ENCODE results near the gene SLC15A3.

Gene SLC15A3

DNA sequence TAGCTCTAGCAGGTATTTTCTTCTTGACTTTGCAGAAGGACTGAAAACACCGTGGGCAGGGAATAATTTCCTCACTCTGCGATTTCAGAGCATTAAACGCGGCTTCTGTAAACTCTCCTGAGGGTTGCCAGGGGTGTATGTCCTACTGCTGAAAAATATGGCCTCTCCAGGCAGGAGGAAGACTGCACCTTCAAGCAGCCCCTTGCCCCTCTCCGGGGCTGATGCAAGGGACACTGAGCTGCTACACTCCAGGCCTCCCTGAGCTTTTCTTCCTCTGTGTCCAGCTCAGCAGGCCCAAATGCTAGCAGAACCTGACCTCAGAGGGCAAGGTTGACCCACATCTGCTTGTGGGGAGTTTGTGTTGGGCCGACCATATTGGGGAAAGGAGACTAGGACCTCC, 21.7 kb upstream of the SLC15A3 start:
- Histone ChIP-seq H3K27me3 (ENCODE audit: insufficient read depth, low read depth, severe bottlenecking) (no peaks in the 10 kb centered on the region), H3K27ac (no peak overlapping the region), H3K9me3 (ENCODE audit: severe bottlenecking) (peaks cover 2% of the 10 kb centered on the region), H3K36me3 (no peaks in the 10 kb centered on the region), H3K4me3 (ENCODE audit: low read depth, low read length) (no peak overlapping the region)
- TF ChIP-seq, protein P1, sequence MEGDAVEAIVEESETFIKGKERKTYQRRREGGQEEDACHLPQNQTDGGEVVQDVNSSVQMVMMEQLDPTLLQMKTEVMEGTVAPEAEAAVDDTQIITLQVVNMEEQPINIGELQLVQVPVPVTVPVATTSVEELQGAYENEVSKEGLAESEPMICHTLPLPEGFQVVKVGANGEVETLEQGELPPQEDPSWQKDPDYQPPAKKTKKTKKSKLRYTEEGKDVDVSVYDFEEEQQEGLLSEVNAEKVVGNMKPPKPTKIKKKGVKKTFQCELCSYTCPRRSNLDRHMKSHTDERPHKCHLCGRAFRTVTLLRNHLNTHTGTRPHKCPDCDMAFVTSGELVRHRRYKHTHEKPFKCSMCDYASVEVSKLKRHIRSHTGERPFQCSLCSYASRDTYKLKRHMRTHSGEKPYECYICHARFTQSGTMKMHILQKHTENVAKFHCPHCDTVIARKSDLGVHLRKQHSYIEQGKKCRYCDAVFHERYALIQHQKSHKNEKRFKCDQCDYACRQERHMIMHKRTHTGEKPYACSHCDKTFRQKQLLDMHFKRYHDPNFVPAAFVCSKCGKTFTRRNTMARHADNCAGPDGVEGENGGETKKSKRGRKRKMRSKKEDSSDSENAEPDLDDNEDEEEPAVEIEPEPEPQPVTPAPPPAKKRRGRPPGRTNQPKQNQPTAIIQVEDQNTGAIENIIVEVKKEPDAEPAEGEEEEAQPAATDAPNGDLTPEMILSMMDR (IDR thresholded peaks at IDR 0.05; ENCODE audit: low read depth, low read length): no peak
- DNase-seq: no peak

DNA sequence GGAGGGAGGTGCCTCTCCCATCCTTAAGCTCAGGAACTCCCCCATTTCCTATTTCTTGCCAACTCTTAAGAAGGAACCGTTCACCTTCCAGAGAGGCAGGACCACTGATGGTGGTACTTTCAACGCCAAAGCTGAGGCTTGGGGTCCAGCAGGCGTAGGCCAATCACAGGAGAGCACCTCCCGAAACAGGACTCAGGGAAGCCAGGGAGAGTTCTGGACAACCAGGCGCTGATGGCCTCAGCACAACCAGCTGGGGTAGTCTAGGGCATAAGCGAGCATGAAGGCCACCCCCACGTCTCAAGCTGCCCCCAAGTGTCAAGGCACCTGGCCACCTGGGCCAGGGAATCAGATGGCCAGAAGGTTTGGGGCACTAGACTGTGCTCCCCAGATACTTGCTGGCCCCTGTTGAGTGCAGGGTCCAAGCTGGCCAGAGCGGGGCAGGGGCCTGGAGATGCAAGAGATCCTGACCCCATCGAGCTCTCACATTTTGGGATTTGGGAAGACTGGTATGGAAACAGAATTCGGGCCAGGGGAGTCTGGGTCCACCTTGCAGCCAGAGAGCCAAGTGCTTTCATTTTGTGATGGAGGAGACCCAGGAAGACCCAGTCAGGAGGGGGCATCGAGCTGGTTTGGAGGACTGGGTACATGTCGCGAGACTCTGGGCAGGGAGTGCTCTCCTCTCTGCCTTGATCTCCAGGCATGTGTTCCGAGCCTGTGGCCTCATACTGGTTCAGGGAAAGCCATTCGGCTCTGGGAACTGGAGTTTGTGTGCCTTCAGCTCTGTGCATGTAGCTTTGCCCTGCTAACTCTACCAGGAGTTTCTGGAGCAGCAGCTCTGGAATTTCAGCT, 20.4 kb upstream of the SLC15A3 start:
- no peak overlapping the region for H3K4me3 ChIP-seq (ENCODE audit: low read depth, low read length)
- no peak for DNase-seq

DNA sequence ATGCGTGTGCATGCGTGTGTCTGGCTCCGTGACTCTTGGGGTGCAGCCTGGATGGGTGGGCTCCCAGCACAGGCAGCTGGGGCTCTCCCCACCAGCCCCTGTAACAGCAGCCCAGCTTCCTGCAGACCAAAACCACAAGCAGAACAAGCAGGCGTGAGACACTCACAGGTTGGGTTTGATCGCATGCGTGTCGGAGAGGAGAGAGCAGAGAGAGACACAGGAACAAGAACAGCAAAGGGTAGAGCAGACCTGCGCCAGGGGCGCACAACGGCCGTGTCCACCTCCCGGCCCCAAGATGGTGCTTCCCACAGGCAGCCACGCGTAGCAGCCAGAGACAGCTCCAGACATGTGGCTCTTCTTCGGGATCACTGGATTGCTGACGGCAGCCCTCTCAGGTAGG, 19.5 kb upstream of the SLC15A3 start, which contains the start of gene CD6:
Gene CD6, plus strand, starts transcription at position 161 of the 400 bp plus-strand sequence. Its CDS starts 186 bp downstream, at position 347.
- Histone ChIP-seq H3K36me3 (no peaks in the 10 kb centered on the region), H3K27me3 (ENCODE audit: insufficient read depth, low read depth, severe bottlenecking) (no peaks in the 10 kb centered on the region), H3K4me3 (ENCODE audit: low read depth, low read length) (no peak within 1 kb of the TSS), H3K27ac (no peak within 1 kb of the TSS), H3K9me3 (ENCODE audit: severe bottlenecking) (peaks cover 7% of the 10 kb centered on the region)
- TF ChIP-seq, protein P1 (IDR thresholded peaks at IDR 0.05; ENCODE audit: low read depth, low read length): no peak
- no peak for DNase-seq

More for the DNA sequence above, 20.4 kb upstream of the SLC15A3 start:
- H3K9me3 ChIP-seq (ENCODE audit: severe bottlenecking): peaks cover 7% of the 10 kb centered on the region
- TF ChIP-seq, protein P1 (IDR thresholded peaks at IDR 0.05; ENCODE audit: low read depth, low read length): no peak
- H3K36me3 ChIP-seq: no peaks in the 10 kb centered on the region
- H3K27ac ChIP-seq: no peak overlapping the region
- no peaks in the 10 kb centered on the region for H3K27me3 ChIP-seq (ENCODE audit: insufficient read depth, low read depth, severe bottlenecking)

DNA sequence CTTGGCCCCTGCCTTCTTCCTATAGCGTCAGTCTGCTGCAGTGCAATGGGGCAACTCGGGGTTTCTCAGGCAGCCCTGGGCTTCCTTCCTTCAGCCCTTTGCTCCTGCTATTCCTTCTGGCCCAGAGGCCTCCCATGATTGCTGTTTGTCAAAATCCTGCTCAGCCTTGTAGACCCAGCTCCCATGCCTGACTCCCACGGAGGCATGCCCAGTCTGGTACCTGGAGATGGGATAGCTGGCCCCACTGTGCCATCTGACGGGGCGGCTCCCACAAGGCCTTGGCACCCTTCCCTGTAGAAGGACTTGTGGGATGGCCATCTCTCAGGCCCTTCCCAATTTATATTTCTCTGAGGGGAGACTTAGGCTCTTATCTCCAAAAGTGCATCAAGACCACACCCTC, 18.9 kb upstream of the SLC15A3 start:
- peaks cover 7% of the 10 kb centered on the region for H3K9me3 ChIP-seq (ENCODE audit: severe bottlenecking)
- H3K4me3 ChIP-seq (ENCODE audit: low read depth, low read length): no peak overlapping the region
- no peaks in the 10 kb centered on the region for H3K36me3 ChIP-seq
- H3K27me3 ChIP-seq (ENCODE audit: insufficient read depth, low read depth, severe bottlenecking): no peaks in the 10 kb centered on the region
- TF ChIP-seq, protein P1 (IDR thresholded peaks at IDR 0.05; ENCODE audit: low read depth, low read length): no peak
- DNase-seq: no peak
- no peak overlapping the region for H3K27ac ChIP-seq

DNA sequence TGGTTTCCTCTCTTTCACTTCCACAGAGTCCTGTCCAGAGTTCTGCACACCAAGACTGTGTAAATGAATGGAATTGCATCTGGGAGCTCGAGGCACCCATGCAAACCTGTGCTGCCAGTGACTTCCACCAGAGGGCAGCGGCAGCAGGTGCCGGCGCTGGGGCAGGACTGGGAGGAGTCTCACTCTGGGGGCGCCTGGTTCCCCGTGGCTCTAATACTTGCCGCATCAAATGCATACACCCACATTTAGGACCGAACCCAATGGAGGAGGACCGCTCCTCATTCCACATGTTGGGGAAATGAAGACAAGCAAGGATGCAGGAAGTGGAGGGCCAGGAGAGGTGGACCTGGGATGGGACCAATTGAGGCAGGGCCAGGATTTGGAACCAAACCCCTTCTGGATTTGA, 18.4 kb upstream of the SLC15A3 start:
- TF ChIP-seq, protein P1 (IDR thresholded peaks at IDR 0.05; ENCODE audit: low read depth, low read length): peak; percentile 92
- Histone ChIP-seq H3K27me3 (ENCODE audit: insufficient read depth, low read depth, severe bottlenecking) (no peaks in the 10 kb centered on the region), H3K4me3 (ENCODE audit: low read depth, low read length) (no peak overlapping the region), H3K27ac (no peak overlapping the region), H3K36me3 (no peaks in the 10 kb centered on the region), H3K9me3 (ENCODE audit: severe bottlenecking) (peaks cover 7% of the 10 kb centered on the region)
- peak; percentile 68 for DNase-seq

Measured in WERI-Rb-1 (cell line).